Effector CD4-positive, alpha-beta T cell (primary cell): ENCODE measurements around the gene MAP3K5.

Experiments
- DNase-seq: peaks from one replicate; pipeline ENCODE4 v3.0.0-alpha.2; 2020

MAP3K5 gene

DNA sequence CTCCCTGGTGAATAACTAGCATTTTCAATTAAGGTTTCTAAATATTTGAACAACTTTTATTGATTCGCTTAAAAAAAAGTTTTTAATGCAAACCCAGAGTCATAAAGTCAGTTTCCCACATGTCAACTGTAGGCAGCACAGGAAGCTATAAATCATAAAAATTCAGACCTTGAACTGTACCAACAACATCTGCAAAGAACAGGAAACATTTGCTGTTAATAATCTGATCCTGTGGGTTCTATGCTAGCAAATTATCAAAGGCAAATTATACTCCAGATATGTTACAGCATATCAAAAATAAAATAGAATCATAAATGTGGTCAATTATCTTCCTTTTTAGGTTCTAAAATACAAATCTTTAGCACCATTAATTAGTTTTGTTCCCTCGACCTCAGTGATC lies 225.4 kb downstream of the MAP3K5 start:
- no peak for DNase-seq

DNA sequence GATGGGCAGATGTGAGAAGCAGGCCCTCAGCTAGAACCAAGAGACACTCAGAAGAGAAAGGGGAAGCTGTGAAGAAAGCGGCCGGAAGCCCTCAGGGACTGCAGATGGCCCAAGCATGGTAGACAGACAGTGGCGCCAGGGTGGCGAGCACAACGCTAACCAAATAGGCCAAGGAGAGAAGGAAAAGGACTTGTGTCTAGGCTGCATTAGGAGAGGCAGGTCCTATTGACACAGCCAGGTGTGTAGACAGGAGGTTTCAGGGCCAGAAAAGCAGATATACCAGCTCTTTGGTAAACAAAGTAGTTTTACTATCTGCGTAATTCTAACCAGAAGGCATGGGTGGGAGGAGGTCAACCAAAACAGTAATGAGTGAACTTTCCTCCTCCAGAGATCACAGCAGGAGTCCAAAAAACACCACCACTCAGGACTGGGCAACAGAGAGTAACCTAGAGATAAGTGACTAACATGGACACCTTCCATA lies 226.2 kb downstream of the MAP3K5 start:
- no peak for DNase-seq

DNA sequence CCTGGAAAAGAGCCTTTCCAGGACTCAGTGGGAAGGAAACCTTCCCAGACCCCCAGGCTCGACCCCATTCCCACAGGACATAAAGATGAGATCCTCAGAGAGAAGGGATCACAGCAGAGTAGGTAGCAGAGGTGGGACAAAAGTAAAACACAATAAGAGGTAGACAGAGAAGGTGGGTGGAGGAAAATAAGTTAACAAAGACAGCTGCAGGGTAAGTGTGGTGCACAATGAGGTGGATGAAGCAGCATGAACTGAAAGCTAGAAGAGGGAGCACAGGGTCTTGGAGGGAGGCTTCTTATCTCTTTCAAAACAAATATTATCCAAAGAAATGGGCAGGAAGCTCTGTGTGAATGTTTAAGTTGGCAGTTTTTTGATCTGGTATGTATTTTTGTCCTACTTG lies 228.1 kb downstream of the MAP3K5 start:
- no peak for DNase-seq

DNA sequence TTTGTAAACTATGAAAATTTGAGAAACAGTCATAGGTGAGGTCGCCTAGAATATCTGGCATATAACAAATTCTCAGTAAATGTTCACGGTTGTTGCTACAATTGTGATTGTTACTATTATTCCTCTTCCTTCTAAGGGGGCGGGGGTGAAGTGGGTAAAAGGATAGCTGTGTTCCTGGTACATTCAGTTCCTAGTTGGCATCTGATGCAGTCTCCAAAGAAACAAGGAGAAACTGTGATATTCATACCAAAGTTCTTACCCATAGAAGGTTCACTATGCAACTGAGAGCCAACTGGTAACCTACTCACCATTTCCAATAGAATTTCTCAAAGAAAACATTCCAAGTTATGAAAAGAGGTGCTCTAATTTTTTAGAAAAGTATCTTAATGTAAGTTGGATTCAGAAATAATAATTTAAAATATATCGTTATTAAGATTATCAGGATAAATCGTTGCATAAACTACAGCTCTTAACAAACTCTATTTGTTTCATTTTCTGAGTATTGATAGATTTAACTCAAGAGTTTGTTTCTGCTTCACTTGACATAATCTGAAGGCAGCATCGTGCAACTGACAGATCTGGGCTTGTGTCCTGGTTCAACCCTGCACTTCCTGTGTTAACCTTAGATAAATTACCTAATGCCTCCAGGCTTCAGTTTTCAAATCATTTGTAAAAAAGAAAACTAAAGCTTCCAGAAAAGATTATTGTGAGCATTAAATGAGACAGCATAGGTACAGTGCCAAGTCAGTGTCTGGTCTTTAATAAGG lies 228.7 kb downstream of the MAP3K5 start:
- DNase-seq, result no peak

DNA sequence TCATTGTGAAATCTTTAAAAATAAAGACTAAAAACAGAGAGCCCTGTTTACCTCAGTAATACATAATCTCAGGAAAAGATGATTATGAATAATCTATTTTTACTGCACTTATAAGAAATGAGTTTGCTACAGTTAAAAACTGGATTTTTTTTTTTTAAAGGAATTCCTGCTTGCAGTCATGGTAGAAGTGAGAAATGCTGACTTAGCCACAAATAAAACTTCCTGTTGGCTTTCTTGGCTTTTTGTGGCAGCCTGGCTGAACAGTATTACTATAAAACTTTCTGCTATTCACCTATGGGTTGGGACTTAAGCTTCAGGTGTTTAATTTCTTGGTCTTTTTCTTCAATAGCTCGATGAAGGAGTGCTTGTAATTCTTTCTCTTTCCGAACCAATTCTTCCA lies 230.1 kb downstream of the MAP3K5 start:
- no peak for DNase-seq

DNA sequence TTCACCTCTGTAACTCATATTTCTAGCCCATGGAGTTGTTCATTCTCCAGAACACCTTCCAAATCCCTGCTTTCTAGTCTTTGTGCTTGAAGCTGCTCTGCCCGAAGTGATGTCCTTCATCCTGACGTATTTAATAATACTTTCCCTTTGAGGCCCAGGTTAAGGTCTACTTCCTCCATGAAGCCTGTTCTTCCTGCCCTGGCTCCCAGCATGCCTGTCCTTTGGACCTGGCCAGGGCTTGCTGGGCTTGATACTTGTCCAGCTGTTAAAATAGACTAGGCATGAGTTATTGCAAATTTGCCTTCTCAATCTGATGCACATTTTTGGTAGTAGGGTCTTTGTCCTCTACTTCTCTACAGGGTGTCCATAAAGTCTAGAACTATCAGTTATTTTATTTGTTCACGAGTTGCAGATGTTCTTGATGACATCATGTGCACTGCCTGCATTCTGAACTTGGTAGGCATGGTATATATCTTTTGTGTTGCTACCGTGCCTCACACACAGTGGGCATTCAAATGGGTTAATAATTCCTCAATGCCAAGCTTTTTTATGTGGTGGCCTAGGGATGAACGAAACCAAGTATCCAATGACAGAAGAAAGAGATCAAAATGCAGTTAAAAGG lies 239.0 kb downstream of the MAP3K5 start:
- no peak for DNase-seq

DNA sequence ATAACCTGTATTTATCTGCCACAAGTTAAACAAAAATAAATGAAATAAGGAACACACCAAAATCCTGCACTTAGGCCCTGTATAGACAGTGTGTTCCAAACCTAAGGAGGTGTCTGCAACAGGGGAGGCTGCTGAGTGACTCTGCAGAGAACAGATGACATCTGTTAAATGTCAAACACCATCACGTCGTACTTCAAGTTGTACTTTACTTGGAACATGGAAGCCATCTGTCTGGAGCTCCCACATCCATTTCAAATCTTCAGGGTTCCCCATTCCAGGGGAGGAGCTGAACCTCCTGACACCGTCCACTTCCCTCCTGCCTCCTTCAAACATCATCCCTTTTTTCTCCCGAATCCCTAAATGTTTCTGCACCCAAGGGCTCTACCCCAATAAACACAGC lies 240.2 kb downstream of the MAP3K5 start:
- no peak for DNase-seq

DNA sequence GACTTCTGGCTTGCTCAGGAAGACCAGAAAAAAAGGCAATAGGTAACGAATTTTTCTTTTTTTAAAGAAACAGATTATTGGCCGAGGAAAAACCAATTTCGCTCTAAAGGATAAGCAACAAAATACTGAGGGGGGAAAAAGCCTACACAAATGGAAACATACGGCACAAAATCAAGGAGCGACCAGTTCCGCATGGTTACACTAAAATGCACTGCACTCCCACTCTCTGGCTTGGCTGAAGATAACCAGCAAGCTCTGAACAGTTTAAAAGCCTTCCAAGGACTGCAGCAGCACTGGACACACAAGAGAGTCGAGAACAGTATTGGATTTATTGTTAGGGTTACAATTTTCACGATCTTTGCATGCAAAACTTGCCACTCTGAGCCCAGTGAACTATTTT lies 241.2 kb downstream of the MAP3K5 start:
- DNase-seq, result no peak

DNA sequence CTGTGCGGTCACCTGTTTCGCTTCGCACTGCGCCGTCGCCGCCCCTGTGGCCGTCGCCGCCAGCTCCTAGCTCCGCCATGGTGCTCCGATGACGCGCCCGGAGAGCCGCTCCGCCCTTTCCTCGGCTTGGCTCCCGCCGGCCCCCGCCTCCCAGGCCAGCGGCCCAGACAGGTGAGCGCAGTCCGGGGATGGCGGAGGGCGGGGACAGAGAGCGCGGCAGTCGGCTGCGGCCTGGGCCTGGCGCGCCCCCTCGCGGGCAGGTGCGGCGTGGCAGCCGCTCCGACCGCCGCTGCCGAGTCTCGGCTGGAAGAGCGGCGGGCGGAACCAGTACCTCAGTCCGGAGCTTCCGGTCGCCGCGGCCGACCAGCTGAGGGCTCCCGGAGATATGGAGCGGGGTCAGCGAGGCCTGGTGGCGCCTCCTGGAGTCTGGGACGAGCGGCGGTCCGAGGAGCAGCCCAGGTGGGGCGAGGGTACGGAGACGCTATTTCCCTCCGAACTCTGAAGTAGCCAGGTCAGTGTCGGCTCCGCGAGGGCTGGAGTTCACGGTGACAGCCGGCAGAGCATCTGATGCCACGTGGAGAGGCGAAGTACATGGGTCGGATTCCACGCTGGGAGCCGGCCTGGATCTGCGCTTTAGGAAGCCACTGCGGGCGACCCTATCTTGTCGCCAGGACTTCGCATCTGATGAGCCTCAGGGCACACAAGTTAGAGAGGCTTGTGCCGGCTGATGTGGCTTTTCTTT lies 241.8 kb downstream of the MAP3K5 start, which contains the start of gene MAP7:
Gene MAP7, minus strand, starts transcription at position 93 of the 742 bp plus-strand sequence. Its CDS starts 14 bp downstream, at position 79.
- peak; percentile 60 for DNase-seq

DNA sequence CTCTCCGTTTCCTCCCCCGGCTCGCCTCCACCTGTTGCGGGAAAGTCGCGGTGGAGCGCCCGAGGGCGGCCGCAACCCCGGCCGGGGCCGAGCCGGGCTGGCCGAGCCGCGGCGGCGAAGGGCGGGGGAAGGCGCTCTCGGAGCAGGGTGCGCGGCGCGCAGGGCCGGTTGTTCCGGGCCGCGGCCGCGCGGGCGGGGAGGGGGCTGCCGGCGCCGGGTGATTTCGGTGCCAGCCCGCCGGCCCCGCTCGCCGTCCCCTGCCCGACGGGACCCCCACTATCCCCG lies 242.3 kb downstream of the MAP3K5 start:
- peak; percentile 2 for DNase-seq

DNA sequence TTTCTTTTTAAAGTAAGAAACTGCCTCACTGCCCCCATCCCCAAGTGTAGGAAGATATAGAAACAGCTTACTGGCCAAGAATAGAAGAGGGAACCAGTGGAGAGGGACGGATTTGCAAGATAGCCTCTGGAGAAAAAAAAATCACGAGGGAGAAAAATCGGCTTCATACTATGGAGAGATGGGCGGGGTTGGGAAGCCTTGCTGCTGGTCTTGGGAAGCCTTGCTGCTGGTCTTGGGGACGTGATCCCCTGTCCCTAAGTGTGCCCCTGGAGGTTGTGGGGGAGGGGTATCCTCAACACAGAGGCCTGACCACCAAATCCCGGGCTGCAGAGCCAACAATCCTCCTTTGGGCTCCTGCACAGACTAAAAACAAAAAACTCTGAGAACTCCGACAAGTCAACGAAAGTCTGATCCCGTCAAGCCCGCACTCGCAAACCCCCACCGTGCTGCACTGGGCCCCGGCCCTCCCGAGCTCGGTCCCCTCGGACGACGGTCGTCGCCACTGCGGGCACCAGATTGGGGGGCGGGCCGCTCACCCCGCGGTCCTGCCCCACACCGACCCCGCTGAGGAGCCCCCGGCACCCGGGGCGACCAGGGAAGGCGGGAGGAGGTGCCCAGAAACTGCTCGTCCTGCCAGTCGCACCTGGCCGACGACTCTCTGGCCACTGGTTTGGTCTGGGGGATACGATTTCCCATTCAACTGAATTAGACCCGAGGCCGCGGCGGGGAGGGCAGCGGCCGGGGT lies 242.8 kb downstream of the MAP3K5 start:
- DNase-seq, result no peak

DNA sequence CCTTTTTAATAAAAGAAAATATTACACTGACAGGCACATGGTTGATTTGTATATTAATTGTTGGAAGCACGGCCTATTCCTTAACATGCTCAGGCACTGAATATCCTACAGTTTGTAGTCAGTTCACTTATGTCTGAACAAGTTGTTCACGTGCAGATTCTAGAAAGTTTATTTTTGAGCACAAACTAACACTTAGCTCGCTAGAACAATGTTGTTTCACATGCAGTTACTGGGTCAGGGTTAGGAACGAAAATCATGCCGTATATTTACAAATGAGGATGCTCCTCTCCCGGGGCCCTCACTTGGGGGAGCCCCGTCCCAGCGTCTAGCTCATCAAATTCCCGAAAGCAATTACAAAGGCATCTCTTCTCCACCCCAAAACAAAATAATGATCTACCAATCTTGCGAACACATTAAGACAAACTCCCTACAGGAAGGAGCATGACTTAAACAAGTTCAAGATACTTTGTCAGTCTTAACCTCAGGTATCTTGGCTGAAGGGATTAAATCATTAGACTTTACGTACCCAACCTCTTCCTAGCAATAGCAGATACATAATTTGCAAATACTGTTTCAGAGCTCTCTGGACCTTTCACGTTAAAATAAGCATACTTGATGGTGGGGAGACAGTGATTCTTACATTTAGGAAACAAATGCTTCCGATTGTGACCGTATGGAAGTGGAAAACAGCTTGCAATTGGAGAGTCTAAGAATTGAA lies 243.5 kb downstream of the MAP3K5 start:
- no peak for DNase-seq

DNA sequence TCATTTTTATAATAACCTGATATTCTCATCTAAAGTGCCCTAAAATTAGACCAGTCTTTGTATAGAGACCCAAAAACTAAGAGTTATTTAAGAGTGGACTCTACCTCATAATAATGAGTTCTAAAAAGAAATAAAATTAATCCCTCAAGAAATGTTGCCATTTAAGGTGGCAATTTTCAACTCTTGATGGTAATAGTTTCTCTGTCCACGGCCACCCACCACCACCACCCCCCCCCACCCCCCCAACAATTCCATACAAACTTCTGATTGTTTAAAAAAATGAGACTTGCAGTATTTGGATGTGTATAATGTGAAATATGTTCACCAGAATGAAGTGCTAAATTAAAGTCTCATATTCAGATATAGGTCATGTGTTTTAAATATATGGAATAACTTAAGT lies 244.4 kb downstream of the MAP3K5 start:
- DNase-seq, result no peak

DNA sequence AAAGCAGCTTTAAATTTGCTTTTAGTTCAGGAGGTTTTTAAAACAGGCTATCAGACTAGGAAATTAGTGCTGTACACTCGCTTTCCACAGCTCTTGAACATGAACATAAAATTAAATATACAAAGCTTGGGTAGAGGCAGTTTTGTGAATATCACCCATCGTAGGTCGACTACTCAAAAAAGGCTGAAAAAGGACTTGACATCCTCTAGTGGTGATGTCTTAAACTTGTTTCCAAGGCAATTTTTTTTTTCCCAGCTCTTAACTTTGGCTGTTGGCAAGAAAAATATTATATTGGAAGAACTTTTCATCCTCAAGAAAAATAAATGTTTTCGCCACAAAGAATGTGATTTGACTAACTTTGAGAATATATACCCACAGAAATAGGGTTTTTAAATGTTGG lies 244.9 kb downstream of the MAP3K5 start:
- DNase-seq, result no peak

DNA sequence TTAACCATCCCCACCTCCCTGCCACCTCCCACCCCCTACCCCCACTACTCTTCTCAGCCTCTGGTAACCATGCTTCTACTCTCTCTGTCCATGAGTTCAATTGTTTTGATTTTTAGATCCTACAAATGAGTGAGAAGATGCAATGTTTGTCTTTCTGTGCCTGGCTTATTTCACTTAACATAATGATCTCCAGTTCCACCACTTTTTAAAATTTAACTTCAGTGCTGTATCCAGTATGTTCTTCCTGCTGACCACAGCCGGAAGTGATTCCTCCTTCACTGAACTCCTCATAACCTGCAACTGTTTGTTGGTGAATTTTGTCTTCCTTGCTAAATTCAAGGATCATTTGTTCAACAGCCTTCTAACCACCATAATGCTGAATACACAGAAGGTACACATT lies 245.9 kb downstream of the MAP3K5 start:
- DNase-seq, result no peak

DNA sequence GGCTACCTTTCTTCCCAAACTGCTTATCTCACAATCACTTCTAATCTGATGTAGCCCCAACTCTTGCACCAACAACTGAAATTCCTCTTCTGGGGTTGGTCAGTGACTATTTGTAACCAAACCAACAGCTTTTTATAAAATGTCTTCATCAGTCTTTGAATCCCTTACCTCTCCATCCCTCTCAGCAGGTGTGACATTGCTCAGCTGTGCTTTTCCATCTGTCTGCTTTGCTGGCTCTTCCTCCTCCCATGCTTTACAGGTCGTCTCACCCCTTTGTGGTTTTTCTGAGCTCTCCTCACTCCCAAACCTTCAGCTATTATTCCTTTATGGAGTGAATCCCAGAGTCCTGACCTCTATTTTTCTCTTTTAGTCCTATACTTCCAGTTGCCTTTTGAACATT lies 248.0 kb downstream of the MAP3K5 start:
- DNase-seq, result no peak

DNA sequence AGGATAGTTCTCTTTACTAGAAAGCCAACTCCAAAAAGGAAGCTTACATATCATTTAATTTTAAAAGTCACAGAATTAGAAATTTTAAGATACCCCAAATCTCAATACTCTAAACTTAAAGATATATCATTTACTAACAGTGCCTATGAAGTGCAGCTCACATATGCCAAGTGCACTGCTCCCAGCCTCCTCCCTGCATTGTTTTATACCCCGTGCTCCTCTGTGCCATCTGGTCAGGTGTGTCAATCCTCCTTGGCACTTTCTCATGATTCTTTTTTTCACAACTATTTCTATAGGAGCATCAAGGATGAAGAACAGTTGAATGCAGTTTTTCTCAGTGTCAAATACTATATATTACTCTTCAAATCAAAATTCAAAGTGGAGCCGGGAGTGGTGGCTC lies 250.9 kb downstream of the MAP3K5 start:
- no peak for DNase-seq

DNA sequence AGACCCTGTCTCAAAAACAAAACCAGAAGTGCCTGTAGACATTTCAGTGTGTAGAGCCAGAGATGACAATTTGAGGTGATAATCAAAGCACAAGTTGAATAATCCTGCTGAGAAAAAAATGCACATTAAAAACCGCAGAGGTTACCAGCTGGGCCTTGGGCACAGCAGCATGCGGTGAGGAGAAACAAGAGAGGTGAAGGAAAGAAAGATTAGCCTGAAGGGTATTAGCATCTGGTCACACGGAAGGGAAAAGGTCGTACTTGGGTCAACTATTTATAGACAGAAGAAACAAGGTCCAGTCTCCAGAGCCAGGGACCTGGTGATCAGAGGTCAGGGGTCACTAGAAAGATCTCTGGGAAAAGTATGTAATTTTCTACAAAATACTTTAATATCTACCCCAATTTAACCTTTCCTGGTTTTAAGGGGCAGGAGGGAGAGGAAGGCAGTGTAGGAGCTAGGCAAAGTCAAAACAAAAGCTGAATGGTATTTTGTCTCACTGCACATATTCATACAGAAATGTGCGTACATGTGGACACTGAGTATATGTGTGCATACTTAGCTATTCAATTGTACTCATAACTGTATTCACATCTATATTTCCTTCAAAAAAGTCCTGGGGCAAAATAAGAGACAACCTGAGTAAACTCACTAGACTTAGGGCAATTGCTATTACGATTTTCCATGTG lies 252.2 kb downstream of the MAP3K5 start:
- no peak for DNase-seq

DNA sequence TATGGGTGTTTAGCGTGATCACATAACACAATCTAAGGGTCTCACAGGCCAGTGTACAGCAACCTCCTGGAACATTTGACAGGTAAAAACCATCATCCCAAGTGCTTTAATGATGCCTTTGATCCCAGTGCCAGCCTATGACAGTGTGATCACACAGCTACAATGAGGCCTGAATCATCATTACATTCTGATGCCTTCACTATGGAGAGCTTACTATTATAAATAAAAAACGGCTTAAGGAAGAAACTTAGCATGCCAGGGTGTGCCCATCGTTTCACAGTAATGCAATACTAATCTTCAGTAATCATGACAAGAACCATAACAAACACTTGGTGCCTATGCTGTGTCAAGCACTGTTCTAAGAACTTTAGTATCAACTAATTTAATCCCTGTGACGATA lies 253.4 kb downstream of the MAP3K5 start:
- no peak for DNase-seq

DNA sequence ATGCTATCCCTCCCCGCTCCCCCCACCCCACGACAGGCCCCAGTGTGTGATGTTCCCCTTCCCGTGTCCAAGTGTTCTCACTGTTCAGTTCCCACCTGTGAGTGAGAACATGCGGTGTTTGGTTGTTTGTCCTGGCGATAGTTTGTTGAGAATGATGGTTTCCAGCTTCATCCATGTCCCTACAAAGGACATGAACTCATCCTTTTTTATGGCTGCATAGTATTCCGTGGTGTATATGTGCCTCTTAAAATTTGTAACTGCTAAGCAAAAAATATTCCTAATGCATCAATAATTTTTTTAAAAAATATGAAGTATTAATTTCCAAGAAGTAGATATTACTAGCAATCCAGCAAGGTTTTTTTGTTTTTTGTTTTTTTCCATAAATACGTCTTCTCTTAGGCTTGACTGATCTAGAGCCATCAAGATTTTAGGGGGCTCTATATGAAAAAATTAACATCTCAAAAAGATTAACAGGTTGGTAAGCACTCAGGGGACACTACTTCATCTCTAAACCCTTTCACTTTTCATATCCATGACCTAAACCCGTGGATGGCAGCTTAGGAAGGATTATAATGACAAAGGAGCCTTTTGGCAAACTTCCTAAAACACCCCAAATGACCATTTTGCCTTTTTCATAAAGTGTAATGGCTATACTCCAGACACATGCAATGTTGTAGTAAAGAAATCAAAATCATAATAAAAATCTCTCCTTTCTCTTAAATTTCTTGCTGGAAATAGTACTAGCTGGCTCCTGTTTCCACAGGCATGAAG lies 256.2 kb downstream of the MAP3K5 start:
- no peak for DNase-seq
